Liver (tissue), 9 donors: ENCODE results near the gene TMEM248. TPM values are rescaled to one million over a fixed set of nuclear protein-coding genes. Genes with fewer than 3 reads are reported as not detected.
"Not testable (repeated sequence)": the region's sequence is repeated elsewhere in the genome, so short reads cannot be mapped to it uniquely, and the experiment has no call there.

ENCODE experiments used
- DNase-seq: peaks from one replicate; pipeline ENCODE4 v3.0.0-alpha.2; 2017; ENCODE audit warnings: low spot score
- H3K27ac ChIP-seq, 2 donors: one replicate each; pipeline ENCODE4 v1.7.0; 2013; ENCODE audit warnings: inconsistent platforms in 2 of 2, low read length in 2 of 2, control low read depth in 1 of 2, low read depth in 1 of 2, mild to moderate bottlenecking in 1 of 2
- H3K27me3 ChIP-seq, 4 donors: one replicate each; pipeline versions ENCODE4 v1.6.1 to v1.7.0; 2013; ENCODE audit warnings: low read length in 3 of 4, inconsistent platforms in 1 of 4, mild to moderate bottlenecking in 1 of 4, moderate library complexity in 1 of 4; ENCODE audit not compliant: control insufficient read depth in 4 of 4, insufficient read depth in 4 of 4
- H3K36me3 ChIP-seq, 4 donors: one replicate each; pipeline versions ENCODE4 v1.6.1 to v1.7.0; 2013; ENCODE audit warnings: low read length in 3 of 4, mild to moderate bottlenecking in 3 of 4, low read depth in 1 of 4, moderate library complexity in 1 of 4; ENCODE audit not compliant: control insufficient read depth in 4 of 4, insufficient read depth in 3 of 4
- H3K4me1 ChIP-seq, 4 donors: one replicate each; pipeline versions ENCODE4 v1.6.1 to v1.7.0; 2013; ENCODE audit warnings: low read length in 3 of 4, mild to moderate bottlenecking in 3 of 4, moderate library complexity in 1 of 4; ENCODE audit not compliant: control insufficient read depth in 4 of 4, insufficient read depth in 4 of 4
- H3K4me3 ChIP-seq, 3 donors: one replicate each; pipeline versions ENCODE4 v1.6.1 to v1.7.0; 2013; ENCODE audit warnings: low read length in 3 of 3, control low read depth in 1 of 3, low read depth in 1 of 3, mild to moderate bottlenecking in 1 of 3
- H3K9ac ChIP-seq, 2 donors: one replicate each; pipeline ENCODE4 v1.7.0; 2013; ENCODE audit warnings: low read length in 2 of 2, mild to moderate bottlenecking in 2 of 2, moderate library complexity in 2 of 2, control low read depth in 1 of 2, low read depth in 1 of 2
- H3K9me3 ChIP-seq, 4 donors: one replicate each; pipeline versions ENCODE4 v1.6.1 to v1.7.0; 2013; ENCODE audit warnings: low read length in 3 of 4; ENCODE audit not compliant: control insufficient read depth in 4 of 4
- ATF3 ChIP-seq: IDR thresholded peaks from 2 replicates; pipeline ENCODE4 v1.6.1; 2016; ENCODE audit warnings: antibody characterized with exemption
- EGR1 ChIP-seq, 2 donors: IDR thresholded peaks; 2 replicates each; pipeline ENCODE4 v1.6.1; 2016 to 2018; ENCODE audit warnings: antibody characterized with exemption in 2 of 2, low read depth in 2 of 2
- FOXA2 ChIP-seq: IDR thresholded peaks from 2 replicates; pipeline ENCODE4 v1.6.1; 2016; ENCODE audit warnings: antibody characterized with exemption
- GABPA ChIP-seq, 2 donors: IDR thresholded peaks in 1 of 2; conservative IDR thresholded peaks in 1 of 2; 2 replicates each; pipeline ENCODE4 v1.6.1; 2016; ENCODE audit warnings: antibody characterized with exemption in 2 of 2, mild to moderate bottlenecking in 1 of 2, moderate library complexity in 1 of 2
- HNF4G ChIP-seq: IDR thresholded peaks from 2 replicates; pipeline ENCODE4 v1.6.1; 2016; ENCODE audit warnings: antibody characterized with exemption
- JUND ChIP-seq, 2 donors: IDR thresholded peaks; 2 replicates each; pipeline ENCODE4 v1.6.1; 2016; ENCODE audit warnings: antibody characterized with exemption in 2 of 2
- NR2F2 ChIP-seq: IDR thresholded peaks from 2 replicates; pipeline ENCODE4 v1.6.1; 2016; ENCODE audit warnings: antibody characterized with exemption
- RAD21 ChIP-seq, 2 donors: IDR thresholded peaks; 2 replicates each; pipeline ENCODE4 v1.6.1; 2016; ENCODE audit warnings: antibody characterized with exemption in 2 of 2, mild to moderate bottlenecking in 2 of 2
- SP1 ChIP-seq: IDR thresholded peaks from 2 replicates; pipeline ENCODE4 v1.6.1; 2018; ENCODE audit warnings: antibody characterized with exemption, mild to moderate bottlenecking
- TAF1 ChIP-seq: conservative IDR thresholded peaks from 2 replicates; pipeline ENCODE4 v1.6.1; 2016; ENCODE audit warnings: antibody characterized with exemption, mild to moderate bottlenecking
- YY1 ChIP-seq: IDR thresholded peaks from 2 replicates; pipeline ENCODE4 v1.6.1; 2016; ENCODE audit warnings: antibody characterized with exemption, mild to moderate bottlenecking
- ZBTB33 ChIP-seq: IDR thresholded peaks from 2 replicates; pipeline ENCODE4 v1.6.1; 2016; ENCODE audit warnings: antibody characterized with exemption
- WGBS: extraction: QIAGEN DNeasy Blood & Tissue Kit; methylation state at CpG from one replicate; pipeline ENCODE4 v1.1.7; 2013; 5-methylcytosine and 5-hydroxymethylcytosine counted together
- polyA plus RNA-seq, 2 donors: library from polyadenylated mRNA; stranded (reverse) in 1 of 2; unstranded in 1 of 2; fragments of 200-250 nt in 1 of 2; fragments of >200 nt in 1 of 2; fragmentation: Nextera tagmentation in 1 of 2; extraction: Ambion mirVana in 1 of 2; gene quantifications; one replicate each; pipeline versions ENCODE4 v1.2.1 to v1.2.3, GENCODE V29; 2013 to 2015
- total RNA-seq, 2 donors: library from RNA; depleted of rRNA; stranded (reverse); fragments of >200 nt; gene quantifications; one replicate each; pipeline ENCODE4 v1.2.3, GENCODE V29; 2014
- TF ChIP-seq, protein P1 (sequence below): IDR thresholded peaks from 2 replicates; pipeline ENCODE4 v1.6.1; 2016; ENCODE audit warnings: antibody characterized with exemption
- TF ChIP-seq, protein P2 (sequence below): fragments of 150-350 bp; IDR thresholded peaks from 2 replicates; pipeline ENCODE4 v1.5.1; 2017; ENCODE audit warnings: improper control_type of control experiment, low read depth, low read length; ENCODE audit not compliant: missing input control
- TF ChIP-seq, protein P3 (sequence below): IDR thresholded peaks from 2 replicates; pipeline ENCODE4 v1.6.1; 2016; ENCODE audit warnings: antibody characterized with exemption, mild to moderate bottlenecking
- donor health status: healthy.
- donor health status: healthy.
- donor health status: healthy.
- donor health status: healthy.
- donor health status: healthy.

Gene TMEM248
- total and polyA plus RNA-seq, 4 donors = 31.4 to 45.6 (median 41.6) TPM

GRCh38 chr7:66974986-66975590 is 54.1 kb downstream of the TMEM248 start:
- Histone ChIP-seq H3K9me3 (peaks cover 0 to 3% (median under 1%) of the 10 kb centered on the region in 4 donors), H3K9ac (no peak overlapping the region), H3K27me3 (no peaks in the 10 kb centered on the region), H3K36me3 (no peaks in the 10 kb centered on the region), H3K4me3 (no peak overlapping the region), H3K27ac (no peak overlapping the region), H3K4me1 (no peaks in the 10 kb centered on the region)
- no peak for DNase-seq
- TF ChIP-seq, protein P1, sequence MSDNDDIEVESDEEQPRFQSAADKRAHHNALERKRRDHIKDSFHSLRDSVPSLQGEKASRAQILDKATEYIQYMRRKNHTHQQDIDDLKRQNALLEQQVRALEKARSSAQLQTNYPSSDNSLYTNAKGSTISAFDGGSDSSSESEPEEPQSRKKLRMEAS = no peak
- TF ChIP-seq YY1 (no peak), ATF3 (no peak), RAD21 (IDR thresholded peaks at IDR 0.05) (no peak), EGR1 (IDR thresholded peaks at IDR 0.05; ENCODE audit: low read depth in 2 of 2) (no peak), FOXA2 (no peak), HNF4G (no peak), GABPA (IDR thresholded peaks at IDR 0.05 in 1 of 2, conservative IDR thresholded peaks at IDR 0.05 in 1 of 2) (no peak), TAF1 (no peak), ZBTB33 (no peak), SP1 (no peak), JUND (IDR thresholded peaks at IDR 0.05) (no peak), NR2F2 (no peak)
- TF ChIP-seq, protein P2, sequence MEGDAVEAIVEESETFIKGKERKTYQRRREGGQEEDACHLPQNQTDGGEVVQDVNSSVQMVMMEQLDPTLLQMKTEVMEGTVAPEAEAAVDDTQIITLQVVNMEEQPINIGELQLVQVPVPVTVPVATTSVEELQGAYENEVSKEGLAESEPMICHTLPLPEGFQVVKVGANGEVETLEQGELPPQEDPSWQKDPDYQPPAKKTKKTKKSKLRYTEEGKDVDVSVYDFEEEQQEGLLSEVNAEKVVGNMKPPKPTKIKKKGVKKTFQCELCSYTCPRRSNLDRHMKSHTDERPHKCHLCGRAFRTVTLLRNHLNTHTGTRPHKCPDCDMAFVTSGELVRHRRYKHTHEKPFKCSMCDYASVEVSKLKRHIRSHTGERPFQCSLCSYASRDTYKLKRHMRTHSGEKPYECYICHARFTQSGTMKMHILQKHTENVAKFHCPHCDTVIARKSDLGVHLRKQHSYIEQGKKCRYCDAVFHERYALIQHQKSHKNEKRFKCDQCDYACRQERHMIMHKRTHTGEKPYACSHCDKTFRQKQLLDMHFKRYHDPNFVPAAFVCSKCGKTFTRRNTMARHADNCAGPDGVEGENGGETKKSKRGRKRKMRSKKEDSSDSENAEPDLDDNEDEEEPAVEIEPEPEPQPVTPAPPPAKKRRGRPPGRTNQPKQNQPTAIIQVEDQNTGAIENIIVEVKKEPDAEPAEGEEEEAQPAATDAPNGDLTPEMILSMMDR = no peak
- TF ChIP-seq, protein P3, sequence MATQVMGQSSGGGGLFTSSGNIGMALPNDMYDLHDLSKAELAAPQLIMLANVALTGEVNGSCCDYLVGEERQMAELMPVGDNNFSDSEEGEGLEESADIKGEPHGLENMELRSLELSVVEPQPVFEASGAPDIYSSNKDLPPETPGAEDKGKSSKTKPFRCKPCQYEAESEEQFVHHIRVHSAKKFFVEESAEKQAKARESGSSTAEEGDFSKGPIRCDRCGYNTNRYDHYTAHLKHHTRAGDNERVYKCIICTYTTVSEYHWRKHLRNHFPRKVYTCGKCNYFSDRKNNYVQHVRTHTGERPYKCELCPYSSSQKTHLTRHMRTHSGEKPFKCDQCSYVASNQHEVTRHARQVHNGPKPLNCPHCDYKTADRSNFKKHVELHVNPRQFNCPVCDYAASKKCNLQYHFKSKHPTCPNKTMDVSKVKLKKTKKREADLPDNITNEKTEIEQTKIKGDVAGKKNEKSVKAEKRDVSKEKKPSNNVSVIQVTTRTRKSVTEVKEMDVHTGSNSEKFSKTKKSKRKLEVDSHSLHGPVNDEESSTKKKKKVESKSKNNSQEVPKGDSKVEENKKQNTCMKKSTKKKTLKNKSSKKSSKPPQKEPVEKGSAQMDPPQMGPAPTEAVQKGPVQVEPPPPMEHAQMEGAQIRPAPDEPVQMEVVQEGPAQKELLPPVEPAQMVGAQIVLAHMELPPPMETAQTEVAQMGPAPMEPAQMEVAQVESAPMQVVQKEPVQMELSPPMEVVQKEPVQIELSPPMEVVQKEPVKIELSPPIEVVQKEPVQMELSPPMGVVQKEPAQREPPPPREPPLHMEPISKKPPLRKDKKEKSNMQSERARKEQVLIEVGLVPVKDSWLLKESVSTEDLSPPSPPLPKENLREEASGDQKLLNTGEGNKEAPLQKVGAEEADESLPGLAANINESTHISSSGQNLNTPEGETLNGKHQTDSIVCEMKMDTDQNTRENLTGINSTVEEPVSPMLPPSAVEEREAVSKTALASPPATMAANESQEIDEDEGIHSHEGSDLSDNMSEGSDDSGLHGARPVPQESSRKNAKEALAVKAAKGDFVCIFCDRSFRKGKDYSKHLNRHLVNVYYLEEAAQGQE = no peak
- WGBS = 93% methylated on average over 15 of the region's 15 CpGs

GRCh38 chr7:66978312-66978711 is 57.3 kb downstream of the TMEM248 start:
- not testable (repeated sequence) for H3K27ac ChIP-seq, H3K4me1 ChIP-seq, H3K9me3 ChIP-seq, DNase-seq, H3K9ac ChIP-seq, H3K4me3 ChIP-seq, H3K27me3 ChIP-seq, H3K36me3 ChIP-seq
- WGBS = 93% methylated on average over 5 of the region's 5 CpGs

GRCh38 chr7:66979013-66979412 is 58.0 kb downstream of the TMEM248 start:
- not testable (repeated sequence) for H3K27me3 ChIP-seq, DNase-seq, H3K4me1 ChIP-seq, H3K9ac ChIP-seq, H3K27ac ChIP-seq, H3K9me3 ChIP-seq, H3K36me3 ChIP-seq, H3K4me3 ChIP-seq
- WGBS = 93% methylated on average over 2 of the region's 2 CpGs

- H3K27ac ChIP-seq, H3K9me3 ChIP-seq, H3K9ac ChIP-seq, DNase-seq, H3K4me1 ChIP-seq, H3K4me3 ChIP-seq, H3K36me3 ChIP-seq, H3K27me3 ChIP-seq: not testable (repeated sequence)
- WGBS = 95% methylated on average over 1 of the region's 1 CpG
These were observed 59.3 kb downstream of the TMEM248 start for GRCh38 chr7:66980336-66980735.
